Measurements from ENCODE around the gene BMAL1. TPM values are rescaled to one million over a fixed set of nuclear protein-coding genes. Genes with fewer than 3 reads are reported as not detected.

BMAL1 gene
- 9.6 and 10.3 TPM in 2 replicates for total RNA-seq

DNA sequence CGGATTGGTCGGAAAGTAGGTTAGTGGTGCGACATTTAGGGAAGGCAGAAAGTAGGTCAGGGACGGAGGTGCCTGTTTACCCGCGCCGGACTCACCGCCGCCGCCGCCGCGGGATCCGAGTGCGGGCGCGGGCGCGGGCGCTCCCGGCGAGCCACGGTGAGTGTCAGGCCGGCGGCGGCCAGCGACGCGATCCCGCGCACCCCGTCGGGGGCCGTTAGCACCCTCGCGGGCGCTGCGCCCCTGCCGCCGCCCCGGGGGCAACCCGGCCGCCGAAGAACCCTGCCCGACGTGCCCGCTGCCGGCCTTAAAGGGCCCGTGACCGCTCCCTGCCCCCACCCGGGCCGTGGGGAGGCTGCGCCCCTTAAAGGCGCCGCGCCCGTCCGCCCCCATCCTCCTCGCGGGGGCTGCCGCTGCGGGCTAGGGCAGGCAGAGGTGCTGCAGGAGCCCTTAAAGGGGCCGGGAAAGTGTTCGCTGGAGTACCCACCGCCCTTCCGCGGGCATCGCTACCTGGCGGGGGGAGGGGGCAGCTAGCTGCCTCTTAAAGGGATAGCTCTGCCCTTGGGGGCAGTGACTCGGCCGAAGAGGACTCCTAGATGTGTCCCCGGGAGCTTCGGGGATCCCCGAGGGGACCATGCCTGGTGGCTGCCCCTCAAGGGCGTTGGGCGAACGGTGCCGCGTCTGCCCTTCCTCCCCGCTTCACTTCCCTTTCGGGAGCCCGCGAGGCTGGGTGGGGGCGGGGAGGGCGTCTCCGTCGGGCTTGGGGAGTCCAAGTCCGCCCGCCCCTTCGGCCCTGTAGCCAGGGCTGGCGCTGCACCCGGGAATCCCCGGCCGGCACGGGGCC is at the start of gene BMAL1:
Gene BMAL1, plus strand, starts transcription at position 23 of the 841 bp plus-strand sequence. CDS start 76,519 bp downstream, outside the sequence.

Other genes starting within 250 kb of the BMAL1 start
- gene BTBD10, start 185.4 kb downstream of the BMAL1 start, total RNA-seq = 66.6 and 71.4 TPM in 2 replicates
- gene PTH, start 218.2 kb downstream of the BMAL1 start, total RNA-seq = not detected in 2 replicates